Liver (tissue), 3 donors: Measurements from ENCODE around the gene NPRL2.

Experiments
- CTCF ChIP-seq: fragments of 150-350 bp; IDR thresholded peaks from 2 replicates; pipeline ENCODE4 v1.5.1; 2017; ENCODE audit warnings: improper control_type of control experiment, low read depth, low read length; ENCODE audit not compliant: missing input control
- HNF4G ChIP-seq: IDR thresholded peaks from 2 replicates; pipeline ENCODE4 v1.6.1; 2016; ENCODE audit warnings: antibody characterized with exemption
- TAF1 ChIP-seq: conservative IDR thresholded peaks from 2 replicates; pipeline ENCODE4 v1.6.1; 2016; ENCODE audit warnings: antibody characterized with exemption, mild to moderate bottlenecking
- YY1 ChIP-seq: IDR thresholded peaks from 2 replicates; pipeline ENCODE4 v1.6.1; 2016; ENCODE audit warnings: antibody characterized with exemption, mild to moderate bottlenecking
- TF ChIP-seq, protein P1 (sequence below): IDR thresholded peaks from 2 replicates; pipeline ENCODE4 v1.6.1; 2016; ENCODE audit warnings: antibody characterized with exemption
- donor health status: healthy.
- donor health status: healthy.

DNA sequence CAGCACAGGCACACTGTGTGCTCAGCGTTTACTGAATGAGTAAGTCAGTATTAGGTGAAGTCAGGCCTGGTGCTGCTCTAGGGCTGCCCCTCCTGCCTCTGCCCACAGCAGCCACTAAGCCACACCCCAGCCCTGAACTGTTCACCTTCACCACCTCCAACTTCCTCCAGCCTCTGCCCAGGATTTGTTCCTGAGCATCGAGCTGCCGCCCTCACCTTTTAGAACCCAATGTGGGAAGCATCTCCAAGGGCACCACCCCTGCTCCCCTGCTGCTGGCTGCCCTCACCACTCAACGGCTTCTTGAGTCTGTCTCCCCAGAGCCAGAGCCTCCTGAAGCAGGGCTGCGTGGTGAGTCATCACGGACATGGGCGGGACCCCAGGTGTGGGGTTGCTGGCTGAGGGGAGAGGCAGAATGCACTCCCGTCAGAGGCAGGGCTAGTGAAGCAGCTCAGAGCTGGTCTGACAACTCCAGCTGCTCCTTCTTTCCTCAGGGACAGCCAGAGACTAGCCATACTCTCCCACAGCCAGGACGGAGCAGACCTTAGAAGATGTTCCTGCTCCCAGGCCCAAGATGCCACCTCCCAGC, 33.8 kb downstream of the NPRL2 start:
- TF ChIP-seq CTCF (no peak), HNF4G (no peak), YY1 (no peak), TAF1 (no peak)
- TF ChIP-seq, protein P1, sequence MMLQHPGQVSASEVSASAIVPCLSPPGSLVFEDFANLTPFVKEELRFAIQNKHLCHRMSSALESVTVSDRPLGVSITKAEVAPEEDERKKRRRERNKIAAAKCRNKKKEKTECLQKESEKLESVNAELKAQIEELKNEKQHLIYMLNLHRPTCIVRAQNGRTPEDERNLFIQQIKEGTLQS: no peak
